GM19395 (cell line): ENCODE data around the gene ANKRD6.
"Not testable (repeated sequence)": the region's sequence is repeated elsewhere in the genome, so short reads cannot be mapped to it uniquely, and the experiment has no call there.

Source experiments
- ATAC-seq: cut with Tn5 transposase; IDR thresholded peaks from one replicate; pipeline ENCODE4 v1.9.1; 2021; ENCODE audit warnings: mild to moderate bottlenecking, moderate library complexity; ENCODE audit not compliant: unreplicated experiment

Gene ANKRD6

DNA sequence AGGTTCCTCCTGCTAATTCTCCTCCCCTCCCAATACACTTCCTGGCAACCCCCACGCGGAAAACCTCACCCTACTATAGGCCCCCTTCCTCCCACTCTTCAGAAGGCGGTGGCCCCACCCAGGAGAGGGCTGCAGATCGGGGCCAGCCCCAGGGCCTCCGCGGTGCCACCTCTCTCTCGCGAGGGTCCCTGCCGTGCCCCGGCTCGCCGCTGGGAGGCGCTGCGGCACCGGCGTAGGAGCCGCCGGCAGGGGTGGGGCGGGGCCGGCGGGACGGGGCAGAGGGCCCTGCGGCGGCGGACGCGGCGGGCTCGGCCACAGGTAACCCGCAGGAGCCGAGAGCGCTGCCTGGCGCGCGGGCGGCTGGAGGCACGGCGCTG lies at the start of gene ANKRD6:
Gene ANKRD6, plus strand, starts transcription at position 278 of the 377 bp plus-strand sequence. CDS start 133,825 bp downstream, outside the sequence.
- peak; percentile 78 for ATAC-seq

DNA sequence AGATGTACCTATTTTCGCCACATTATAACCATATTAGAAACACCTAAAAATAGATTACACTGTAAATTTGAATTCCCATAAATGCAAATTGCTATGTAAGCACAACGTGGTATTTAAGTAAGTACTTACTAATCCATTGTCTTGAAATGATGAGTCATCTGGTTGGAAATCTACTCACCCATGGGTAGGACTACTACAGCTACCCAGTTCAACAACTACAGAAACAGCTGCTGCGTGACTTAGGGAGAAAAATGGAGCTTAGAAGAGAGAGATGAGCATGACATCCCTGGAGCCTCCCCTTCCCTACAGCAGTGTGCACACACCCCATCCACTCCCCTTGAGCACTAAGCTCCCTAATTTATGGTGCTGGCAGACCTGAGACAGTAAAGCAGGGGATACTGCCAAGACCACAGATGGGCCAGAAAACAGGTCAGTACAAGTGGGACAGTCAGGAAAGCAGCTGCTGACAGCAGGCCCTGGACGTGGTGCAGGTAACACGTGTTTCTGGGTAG lies 47.7 kb upstream of the ANKRD6 start:
- peak; percentile 44 for ATAC-seq

DNA sequence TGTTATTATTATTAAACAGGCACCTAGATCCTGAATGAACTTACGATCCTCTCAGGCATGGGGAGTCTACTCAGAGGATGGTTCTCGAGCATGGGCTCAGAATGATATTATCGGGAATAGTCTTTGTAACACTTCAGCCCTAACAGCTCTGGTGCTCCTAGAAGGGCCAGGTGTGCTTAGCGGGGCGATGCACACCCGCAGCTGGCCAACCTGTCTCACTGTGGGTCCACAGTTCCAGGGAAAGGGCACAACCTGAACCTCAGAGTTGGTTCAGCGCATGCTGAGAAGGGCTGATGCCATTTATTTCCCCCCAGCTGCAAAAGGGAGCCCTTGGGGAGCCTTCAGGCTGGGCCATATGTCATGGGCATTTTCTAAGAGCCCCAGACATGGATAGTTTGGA lies 47.1 kb upstream of the ANKRD6 start:
- no peak for ATAC-seq

DNA sequence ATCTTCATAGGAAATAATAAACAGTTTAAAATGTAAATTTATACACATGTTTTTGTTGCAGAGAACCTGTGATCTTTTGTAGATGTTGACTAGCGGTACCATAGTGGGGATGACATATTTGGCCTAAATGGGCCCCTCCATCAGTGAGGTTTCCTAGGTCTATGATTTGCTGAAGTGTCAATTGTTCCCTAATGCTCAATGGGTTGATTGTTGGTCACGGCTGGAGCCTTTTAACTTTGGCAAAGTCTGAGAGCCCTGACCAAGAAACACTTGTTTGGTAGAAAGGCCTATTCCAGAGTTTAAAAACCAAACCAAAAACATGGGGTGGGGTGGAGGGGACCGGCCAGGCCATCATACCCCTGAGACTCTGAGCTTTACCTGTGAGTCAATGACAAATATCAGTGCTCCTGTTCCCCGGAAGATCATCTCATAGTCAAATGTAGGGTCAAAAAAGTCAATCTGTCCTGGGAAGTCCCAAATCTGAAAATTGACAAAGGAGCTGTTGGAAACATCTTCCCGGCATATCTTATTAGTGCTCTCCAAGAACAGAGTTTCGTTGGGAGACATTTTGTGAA lies 45.9 kb upstream of the ANKRD6 start:
- peak; percentile 35 for ATAC-seq

DNA sequence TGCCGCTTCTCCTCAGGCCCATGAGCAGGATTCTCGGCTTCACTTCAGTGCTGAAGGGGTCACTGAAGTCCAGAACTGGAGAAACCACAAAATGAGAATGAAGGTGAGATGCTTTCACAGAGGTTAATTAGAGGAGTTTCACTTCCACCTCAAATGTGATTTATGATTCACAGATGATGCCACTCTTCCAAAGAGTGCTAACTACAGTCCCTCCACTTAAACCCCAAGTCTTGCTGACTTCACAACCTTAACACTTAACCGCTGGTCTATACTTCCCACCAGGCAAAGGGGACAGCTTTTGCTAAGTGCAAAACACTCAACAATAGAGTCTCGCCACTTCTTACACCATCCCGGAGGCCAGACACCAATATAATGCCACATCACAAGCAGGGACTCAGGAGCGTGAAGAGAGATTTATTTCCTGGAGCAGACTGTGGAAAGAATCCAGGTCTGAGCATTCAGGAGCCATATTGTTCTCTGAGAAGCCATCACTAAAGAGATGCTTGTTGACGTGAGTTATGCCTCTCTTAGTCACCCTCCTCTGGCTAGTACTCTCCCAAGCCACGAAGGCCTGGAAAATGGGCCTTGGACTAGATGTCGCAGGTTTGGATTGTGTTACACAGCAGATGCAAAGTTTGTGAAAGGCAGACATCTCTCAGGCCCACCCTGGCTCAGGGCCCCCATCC lies 45.3 kb upstream of the ANKRD6 start:
- ATAC-seq, result peak; percentile 96

DNA sequence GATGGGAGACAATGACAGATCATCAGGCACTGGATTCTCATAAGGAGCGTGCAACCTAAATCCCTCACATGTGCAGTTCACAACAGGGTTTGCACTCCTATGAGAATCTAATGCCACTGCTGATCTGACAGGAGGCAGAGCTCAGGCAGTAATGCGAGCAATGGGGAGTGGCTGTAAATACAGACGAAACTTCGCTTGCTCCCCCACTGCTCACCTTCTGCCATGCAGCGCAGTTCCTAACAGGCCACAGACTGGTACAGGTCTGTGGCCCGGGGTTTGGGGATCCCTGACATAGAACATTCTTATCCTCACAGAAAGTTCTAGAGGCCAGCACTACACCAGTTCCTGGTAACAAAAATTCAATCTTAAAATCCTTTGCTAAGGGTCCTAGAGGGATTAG lies 44.1 kb upstream of the ANKRD6 start:
- ATAC-seq, result no peak

DNA sequence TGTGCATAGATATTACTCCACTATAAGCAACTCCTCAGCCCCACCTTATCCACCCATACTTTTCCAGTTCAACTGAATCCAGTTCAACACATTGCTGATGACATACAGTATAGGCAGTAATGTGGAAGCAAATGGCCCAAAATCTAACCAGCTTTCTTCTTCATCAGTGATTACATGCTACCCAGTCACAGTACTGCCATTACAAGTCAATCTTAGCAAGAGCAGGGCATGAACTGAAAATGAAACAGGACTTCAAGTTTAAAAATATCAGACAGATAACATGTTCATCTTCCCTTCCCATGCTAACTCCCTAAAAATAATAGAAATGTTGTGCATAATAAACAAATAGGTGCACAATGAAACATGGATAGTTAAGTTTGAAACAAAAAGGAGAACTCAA lies 40.1 kb upstream of the ANKRD6 start:
- ATAC-seq, result no peak

DNA sequence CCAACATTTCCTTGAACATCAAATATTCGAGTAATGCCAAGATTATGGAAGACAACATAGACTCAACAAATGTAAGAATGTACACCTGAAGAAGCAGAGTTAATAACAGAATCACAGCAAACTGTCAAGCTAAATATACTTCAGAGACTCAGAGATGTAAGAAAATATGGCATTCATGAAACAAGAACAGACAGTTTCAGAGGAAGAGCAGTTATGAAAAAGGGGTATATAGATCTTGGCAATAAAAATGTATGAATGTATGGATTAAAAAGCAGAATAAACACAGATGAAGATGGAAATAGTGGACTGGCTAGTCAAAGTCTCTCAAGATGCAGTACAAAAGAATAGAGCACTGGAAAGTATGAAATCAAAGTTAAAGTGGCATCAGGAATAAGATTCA lies 39.3 kb upstream of the ANKRD6 start:
- no peak for ATAC-seq

DNA sequence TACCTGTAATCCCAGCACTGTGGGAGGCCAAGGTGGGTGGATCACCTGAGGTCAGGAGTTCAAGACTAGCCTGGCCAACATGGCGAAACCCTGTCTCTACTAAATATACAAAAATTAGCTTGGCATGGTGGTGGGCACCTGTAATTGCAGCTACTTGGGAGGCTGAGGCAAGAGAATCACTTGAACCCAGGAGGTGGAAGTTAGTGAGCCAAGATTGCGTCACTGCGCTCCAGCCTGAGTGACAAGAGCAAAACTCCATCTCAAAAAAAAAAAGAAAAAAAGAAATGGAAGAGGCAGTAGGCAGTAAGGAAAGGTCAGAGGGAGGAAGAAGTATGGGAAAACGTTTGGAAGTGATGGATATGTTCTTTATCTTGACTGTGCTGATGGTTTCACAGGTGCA lies 35.1 kb upstream of the ANKRD6 start:
- not testable (repeated sequence) for ATAC-seq

DNA sequence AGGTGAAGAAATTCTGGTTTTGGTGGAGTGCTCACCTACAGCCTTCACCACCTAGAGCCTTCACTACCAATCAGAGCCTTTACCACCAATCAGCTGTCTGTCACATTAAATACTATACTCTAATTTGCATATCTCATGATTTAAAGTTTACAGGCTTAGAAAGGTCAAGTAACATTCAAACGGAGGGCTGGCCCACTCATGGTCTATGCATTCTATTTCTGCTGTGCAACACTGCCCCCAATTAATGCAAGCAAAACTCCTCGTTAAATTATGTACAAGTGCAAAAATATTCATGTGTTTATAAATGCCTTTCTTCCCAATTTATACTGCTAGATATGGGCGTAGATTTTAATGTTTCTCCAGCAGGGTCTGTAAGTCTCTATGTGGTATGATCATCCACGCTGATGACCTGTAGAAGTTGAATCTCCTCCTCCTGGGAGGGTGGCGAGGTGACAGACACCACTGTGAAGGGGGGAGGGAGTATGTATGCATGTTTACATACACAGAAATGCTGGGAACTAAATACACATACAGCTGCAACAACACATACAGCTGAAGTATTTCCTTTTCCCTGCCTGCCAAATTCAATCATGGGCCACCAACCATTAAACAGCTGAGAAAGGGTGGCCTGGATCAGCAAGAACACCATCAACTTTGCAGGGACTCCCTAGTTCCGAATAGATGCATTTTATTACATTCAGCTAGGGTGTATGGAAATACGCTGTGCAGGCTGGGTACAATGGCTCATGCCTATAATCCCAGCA lies 34.0 kb upstream of the ANKRD6 start:
- ATAC-seq, result no peak

DNA sequence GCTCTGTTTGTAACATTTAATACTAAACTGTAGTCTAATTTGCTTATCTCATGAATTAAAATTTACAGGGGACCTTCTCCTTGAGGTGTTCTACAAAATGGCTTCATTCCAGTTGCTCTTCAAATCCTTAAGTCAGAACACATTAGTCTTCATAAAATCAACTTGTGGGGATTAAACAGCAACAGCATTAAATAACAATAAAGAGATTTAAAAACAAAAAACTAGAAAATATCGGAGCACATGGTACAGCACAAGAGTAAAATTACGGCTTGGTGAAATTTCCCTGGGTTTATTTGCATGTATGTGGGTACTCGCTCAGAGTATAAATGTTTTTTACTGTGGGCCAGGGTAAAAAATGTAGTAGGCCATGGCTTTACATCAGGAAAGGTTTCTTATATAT lies 32.9 kb upstream of the ANKRD6 start:
- no peak for ATAC-seq

DNA sequence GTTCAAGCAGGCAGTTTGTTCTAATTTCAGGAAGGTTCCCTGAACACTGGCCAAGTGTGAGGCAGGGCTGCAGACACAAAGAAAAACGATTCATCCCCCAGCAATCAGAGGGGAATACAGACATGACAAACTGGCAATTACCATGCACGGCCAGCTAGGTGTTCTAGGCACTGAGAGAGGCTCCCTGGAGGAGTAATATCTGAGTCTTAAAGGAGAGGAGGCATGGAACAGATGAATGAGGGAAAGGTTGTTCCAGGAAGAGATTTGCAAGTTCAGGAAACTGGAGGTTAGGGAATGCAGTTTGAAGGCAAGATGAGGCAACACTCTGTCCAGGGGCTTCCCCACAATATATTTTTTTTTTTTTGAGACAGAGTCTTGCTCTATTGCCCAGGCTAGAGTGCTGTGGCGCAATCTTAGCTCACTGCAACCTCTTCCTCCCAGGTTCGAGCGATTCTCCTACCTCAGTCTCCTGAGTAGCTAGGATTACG lies 32.0 kb upstream of the ANKRD6 start:
- ATAC-seq, result no peak

DNA sequence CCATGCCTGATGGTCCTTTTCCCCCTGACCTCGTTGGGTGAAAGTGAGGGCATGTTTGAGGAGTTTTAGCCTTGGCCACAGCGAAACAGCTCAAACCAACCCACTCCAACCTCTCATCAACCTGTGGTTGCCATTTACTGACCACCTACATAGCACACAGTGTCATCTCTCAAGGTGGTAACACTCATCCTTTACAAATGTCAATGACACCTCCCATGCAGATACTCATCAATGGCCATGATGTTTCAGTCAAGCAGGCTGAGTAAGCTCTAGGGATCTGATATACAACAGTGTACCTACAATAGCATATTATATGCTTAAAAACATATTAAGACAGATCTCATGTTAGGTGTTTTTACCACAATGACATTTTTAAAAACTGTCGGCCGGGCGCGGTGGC lies 30.2 kb upstream of the ANKRD6 start:
- ATAC-seq, result no peak

DNA sequence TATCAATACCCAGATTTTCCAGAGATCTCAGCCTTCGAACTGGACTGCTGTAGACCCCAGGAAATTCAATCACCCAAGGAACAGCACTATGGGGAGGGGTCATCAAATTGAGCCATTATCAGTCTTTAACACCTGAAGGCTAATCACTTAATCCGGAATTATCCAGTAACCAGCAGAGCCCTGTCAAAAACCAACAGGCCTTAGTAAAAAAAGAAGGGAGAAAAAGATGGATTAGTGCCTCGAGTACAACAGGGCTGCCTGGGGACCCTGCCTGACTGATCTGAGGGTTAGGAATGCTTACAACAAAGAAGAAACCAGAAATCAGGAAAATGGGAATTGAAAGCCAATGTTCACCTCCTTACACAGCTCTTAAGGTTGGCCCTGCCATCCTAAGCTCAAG lies 28.4 kb upstream of the ANKRD6 start:
- ATAC-seq, result no peak

DNA sequence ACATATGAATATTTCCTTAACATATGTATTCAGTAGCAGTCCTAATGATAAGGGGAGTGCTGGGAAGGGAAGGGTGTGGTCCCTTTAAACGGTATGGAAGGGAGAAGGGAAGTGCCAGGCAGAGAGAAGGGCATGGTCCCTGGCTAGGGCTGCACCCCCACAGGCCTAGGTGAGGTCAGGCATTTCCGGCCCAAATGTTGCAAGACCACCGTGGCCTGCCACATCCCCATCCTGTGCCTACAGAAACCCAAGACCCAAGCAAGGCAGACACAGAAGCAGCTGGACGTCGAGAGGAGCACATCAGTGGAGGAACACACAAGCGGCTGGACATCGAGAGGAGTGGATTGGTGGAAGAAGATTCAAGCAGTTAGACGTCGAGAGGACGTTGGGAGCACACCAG lies 26.8 kb upstream of the ANKRD6 start:
- no peak for ATAC-seq

DNA sequence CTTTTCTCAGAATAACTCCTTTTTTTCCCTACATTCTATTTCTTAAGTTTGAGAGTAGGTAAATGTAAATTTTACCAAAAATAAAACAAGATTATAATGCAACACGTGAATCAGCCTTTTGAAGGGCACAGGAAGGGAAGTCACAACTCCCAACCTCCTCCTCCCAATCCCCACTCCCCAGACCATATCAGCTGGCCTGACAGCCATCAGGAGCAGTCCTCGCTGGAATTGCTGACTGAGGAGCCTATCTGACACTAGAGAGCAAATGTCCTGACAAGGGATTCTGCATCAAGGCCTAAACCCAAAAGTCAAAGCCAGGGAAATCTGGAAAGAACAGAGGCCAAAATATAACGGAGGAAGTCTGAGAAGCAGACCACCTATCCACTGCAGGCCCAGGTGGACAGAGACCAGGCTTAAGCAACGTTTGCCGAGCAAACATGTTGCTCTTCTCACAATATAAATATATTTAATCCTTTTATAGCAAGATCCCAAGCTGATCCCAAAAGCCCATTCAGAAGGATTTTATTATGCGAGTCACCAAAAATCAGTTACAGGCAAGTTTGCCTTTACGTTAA lies 23.4 kb upstream of the ANKRD6 start:
- no peak for ATAC-seq

DNA sequence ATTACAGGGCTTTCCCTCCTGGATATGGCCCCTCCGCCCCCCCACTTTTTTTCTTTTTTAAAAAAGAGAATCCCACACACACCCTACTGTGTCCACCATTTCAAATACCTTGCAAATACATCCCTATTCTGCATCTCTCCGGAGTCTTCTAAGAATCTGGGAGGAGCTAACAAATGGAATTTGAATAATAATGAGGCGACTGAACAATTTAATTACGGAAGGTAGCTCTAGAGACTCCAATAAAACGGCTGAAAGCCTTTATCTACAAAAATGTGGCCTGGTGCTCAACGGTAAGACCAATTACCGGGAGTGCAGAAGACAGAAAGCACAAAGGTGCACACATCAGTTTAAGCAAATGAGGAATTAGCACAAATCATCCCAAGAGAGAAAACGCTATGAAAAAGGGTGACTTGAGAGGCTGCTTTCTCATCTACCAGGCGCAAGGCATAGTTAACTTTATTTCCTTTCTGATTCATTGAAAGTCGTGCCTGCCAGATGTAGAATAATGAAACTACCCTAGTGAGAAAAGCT lies 22.7 kb upstream of the ANKRD6 start:
- ATAC-seq, result no peak

DNA sequence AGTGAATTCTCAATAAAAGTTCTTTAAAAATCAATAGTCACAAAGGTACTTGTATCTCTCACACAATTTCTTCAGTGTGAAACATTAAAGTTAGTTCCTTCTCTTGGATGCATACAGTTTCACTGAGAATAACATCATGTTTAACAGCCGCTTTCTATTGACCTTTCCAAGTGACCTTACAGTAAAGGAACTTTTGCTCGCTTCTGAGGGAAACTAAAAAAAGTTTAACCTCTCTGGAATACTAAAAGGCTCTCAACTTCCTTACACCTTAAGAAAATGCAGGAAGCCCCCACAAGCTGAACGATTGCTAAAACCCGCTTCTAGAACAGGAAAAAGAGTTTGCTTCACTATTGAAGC lies 22.2 kb upstream of the ANKRD6 start:
- no peak for ATAC-seq

DNA sequence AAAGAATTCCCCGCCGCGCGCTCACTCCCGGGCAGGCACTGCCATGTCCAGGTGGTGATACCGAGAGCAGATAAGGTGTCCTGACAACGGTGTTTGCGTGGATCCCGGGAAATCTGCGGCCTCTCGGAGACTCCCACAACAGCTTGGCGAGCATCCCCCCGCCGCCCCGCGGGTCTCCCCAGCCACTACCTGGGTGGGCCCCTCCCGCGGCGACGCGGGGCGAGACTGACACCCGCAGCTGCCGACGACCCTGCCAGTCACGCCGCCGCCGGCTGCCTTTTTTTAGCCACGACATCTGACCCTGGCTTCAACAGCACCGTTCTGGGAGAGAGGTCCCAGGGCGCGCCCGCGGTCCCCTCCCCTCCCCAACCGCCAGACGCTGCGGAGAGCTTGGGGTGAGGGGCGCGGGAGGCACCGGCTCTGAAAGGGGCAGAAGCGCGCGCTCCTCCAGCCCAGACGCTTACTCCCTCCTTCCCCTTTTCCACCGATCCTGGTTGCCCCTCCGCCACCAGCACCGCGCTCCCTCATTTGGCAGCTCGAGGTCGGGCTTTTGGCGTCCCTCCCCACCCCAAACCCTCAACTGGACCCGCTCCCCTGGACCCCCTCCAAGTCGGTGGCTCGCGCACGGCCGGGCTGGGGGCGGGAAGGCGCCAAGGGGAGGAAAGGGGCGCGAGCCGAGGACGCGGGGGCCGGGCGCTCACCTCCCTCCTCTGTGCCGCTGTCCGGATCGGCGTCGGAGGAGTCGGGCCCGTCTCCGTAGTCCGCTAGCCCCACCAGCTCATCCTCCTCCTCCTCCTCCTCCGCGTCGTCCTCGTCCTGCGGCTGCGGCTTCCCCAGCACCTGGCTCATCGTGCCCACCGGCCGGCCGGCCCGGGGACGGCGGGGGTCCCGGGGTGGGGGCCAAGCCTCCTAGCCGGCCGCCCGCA lies 21.5 kb upstream of the ANKRD6 start:
- ATAC-seq, result peak; percentile 57
